HG03095 (cell line): ENCODE results near the gene SGCD.

Experiments
- ATAC-seq: cut with Tn5 transposase; IDR thresholded peaks from one replicate; pipeline ENCODE4 v1.9.1; 2021; ENCODE audit warnings: moderate library complexity; ENCODE audit not compliant: unreplicated experiment

The SGCD gene

GRCh38 chr5:156682971-156683370 is 356.0 kb downstream of the SGCD start:
- no peak for ATAC-seq

- ATAC-seq = no peak
Observed at GRCh38 chr5:156683509-156683908, 356.5 kb downstream of the SGCD start.

- ATAC-seq = no peak
Observed at GRCh38 chr5:156684216-156684615, 357.3 kb downstream of the SGCD start.

- ATAC-seq = no peak
Observed at GRCh38 chr5:156685481-156685880, 358.5 kb downstream of the SGCD start.

GRCh38 chr5:156686380-156686779 is 359.4 kb downstream of the SGCD start:
- ATAC-seq = no peak

GRCh38 chr5:156686796-156687195 is 359.8 kb downstream of the SGCD start:
- no peak for ATAC-seq

- no peak for ATAC-seq
Observed at GRCh38 chr5:156687514-156687913, 360.6 kb downstream of the SGCD start.

- no peak for ATAC-seq
Observed at GRCh38 chr5:156691572-156691971, 364.6 kb downstream of the SGCD start.

GRCh38 chr5:156693113-156693512 is 366.1 kb downstream of the SGCD start:
- no peak for ATAC-seq

- ATAC-seq = no peak
Observed at GRCh38 chr5:156694598-156694997, 367.6 kb downstream of the SGCD start.

GRCh38 chr5:156695774-156696173 is 368.8 kb downstream of the SGCD start:
- no peak for ATAC-seq

GRCh38 chr5:156698323-156698722 is 371.4 kb downstream of the SGCD start:
- no peak for ATAC-seq

- ATAC-seq = no peak
Observed at GRCh38 chr5:156699147-156699546, 372.2 kb downstream of the SGCD start.

- no peak for ATAC-seq
Observed at GRCh38 chr5:156704139-156704538, 377.2 kb downstream of the SGCD start.

- ATAC-seq = no peak
Observed at GRCh38 chr5:156706631-156707030, 379.7 kb downstream of the SGCD start.

GRCh38 chr5:156707750-156708149 is 380.8 kb downstream of the SGCD start:
- no peak for ATAC-seq

- ATAC-seq = no peak
Observed at GRCh38 chr5:156715287-156715686, 388.3 kb downstream of the SGCD start.

- ATAC-seq = no peak
Observed at GRCh38 chr5:156716591-156717380, 389.8 kb downstream of the SGCD start.

GRCh38 chr5:156718985-156719384 is 392.0 kb downstream of the SGCD start:
- ATAC-seq = no peak

GRCh38 chr5:156722358-156722757 is 395.4 kb downstream of the SGCD start:
- ATAC-seq = no peak

- ATAC-seq = no peak
Observed at GRCh38 chr5:156735477-156735876, 408.5 kb downstream of the SGCD start.

- no peak for ATAC-seq
Observed at GRCh38 chr5:156741516-156741915, 414.6 kb downstream of the SGCD start.

GRCh38 chr5:156753846-156754245 is 426.9 kb downstream of the SGCD start:
- no peak for ATAC-seq
